HG03060 (cell line): ENCODE measurements around the gene SETD1A.
"Not testable (repeated sequence)": the region's sequence is repeated elsewhere in the genome, so short reads cannot be mapped to it uniquely, and the experiment has no call there.

Experiments
- ATAC-seq: cut with Tn5 transposase; IDR thresholded peaks from one replicate; pipeline ENCODE4 v1.9.1; 2021; ENCODE audit warnings: low read depth, moderate number of reproducible peaks; ENCODE audit not compliant: unreplicated experiment

The SETD1A gene

GRCh38 chr16:30928390-30928789 is 29.2 kb upstream of the SETD1A start:
- ATAC-seq = no peak

GRCh38 chr16:30929167-30929566 is 28.4 kb upstream of the SETD1A start:
- ATAC-seq = no peak

GRCh38 chr16:30930160-30930571 is 27.4 kb upstream of the SETD1A start:
- ATAC-seq = no peak

GRCh38 chr16:30931068-30931650 is 26.4 kb upstream of the SETD1A start:
- ATAC-seq = no peak

- no peak for ATAC-seq
These were observed 22.6 kb upstream of the SETD1A start for GRCh38 chr16:30934827-30935557.

- no peak for ATAC-seq
These were observed 19.9 kb upstream of the SETD1A start for GRCh38 chr16:30937692-30938091.

GRCh38 chr16:30939571-30939970 is 18.0 kb upstream of the SETD1A start:
- not testable (repeated sequence) for ATAC-seq

- no peak for ATAC-seq
These were observed 15.7 kb upstream of the SETD1A start for GRCh38 chr16:30941600-30942425.

- ATAC-seq = no peak
These were observed 15.1 kb upstream of the SETD1A start for GRCh38 chr16:30942426-30942806.

- no peak for ATAC-seq
These were observed 13.2 kb upstream of the SETD1A start for GRCh38 chr16:30944352-30944751.

GRCh38 chr16:30946671-30947540 is 10.6 kb upstream of the SETD1A start:
- ATAC-seq = no peak

- no peak for ATAC-seq
These were observed 10.1 kb upstream of the SETD1A start for GRCh38 chr16:30947541-30947858.

- no peak for ATAC-seq
These were observed 9.5 kb upstream of the SETD1A start for GRCh38 chr16:30947859-30948666.

- ATAC-seq = no peak
These were observed 8.6 kb upstream of the SETD1A start, which contains the start of gene ORAI3 for GRCh38 chr16:30948667-30949649. Gene ORAI3, plus strand, starts transcription at chr16:30949068. Its CDS starts 222 bp downstream, at chr16:30949290.

- ATAC-seq = no peak
These were observed 7.7 kb upstream of the SETD1A start for GRCh38 chr16:30949650-30950515.

GRCh38 chr16:30950516-30951065 is 7.0 kb upstream of the SETD1A start:
- ATAC-seq = no peak

- ATAC-seq = no peak
These were observed 6.4 kb upstream of the SETD1A start for GRCh38 chr16:30951193-30951592.
